Activated CD4-positive, alpha-beta T cell treated with anti-CD3 and anti-CD28 coated beads, Interleukin-2, amount 50 U/mL, for 24 hours (primary cell): Measurements from ENCODE around the gene METAP1D.
"Not testable (repeated sequence)": the region's sequence is repeated elsewhere in the genome, so short reads cannot be mapped to it uniquely, and the experiment has no call there.

Source experiments
- DNase-seq, 2 donors: peaks; one replicate each; pipeline ENCODE4 v3.0.0-alpha.2; 2020; ENCODE audit warnings: low read depth in 1 of 2, low spot score in 1 of 2

The METAP1D gene

GRCh38 chr2:172048508-172049503, 49.1 kb downstream of the METAP1D start:
- DNase-seq = no peak

GRCh38 chr2:172049567-172050120, 49.9 kb downstream of the METAP1D start:
- DNase-seq = no peak

GRCh38 chr2:172050479-172051125, 50.8 kb downstream of the METAP1D start:
- DNase-seq = no peak

- no peak for DNase-seq
Measured at GRCh38 chr2:172052000-172052983, 52.5 kb downstream of the METAP1D start.

- DNase-seq = no peak
Measured at GRCh38 chr2:172053486-172053885, 53.7 kb downstream of the METAP1D start.

GRCh38 chr2:172056293-172056692, 56.5 kb downstream of the METAP1D start:
- no peak for DNase-seq

GRCh38 chr2:172058660-172059059, 58.9 kb downstream of the METAP1D start:
- DNase-seq = no peak

GRCh38 chr2:172060118-172060517, 60.4 kb downstream of the METAP1D start:
- DNase-seq = not testable (repeated sequence)

GRCh38 chr2:172062402-172063004, 62.8 kb downstream of the METAP1D start:
- no peak for DNase-seq

GRCh38 chr2:172063446-172063845, 63.7 kb downstream of the METAP1D start:
- no peak for DNase-seq

- no peak for DNase-seq
Measured at GRCh38 chr2:172065111-172065510, 65.4 kb downstream of the METAP1D start.

GRCh38 chr2:172066394-172066886, 66.7 kb downstream of the METAP1D start:
- no peak for DNase-seq

GRCh38 chr2:172067905-172068304, 68.2 kb downstream of the METAP1D start:
- DNase-seq = not testable (repeated sequence)

- no peak for DNase-seq
Measured at GRCh38 chr2:172070936-172071335, 71.2 kb downstream of the METAP1D start.

- DNase-seq = no peak
Measured at GRCh38 chr2:172072303-172072702, 72.5 kb downstream of the METAP1D start.

GRCh38 chr2:172072706-172073105, 73.0 kb downstream of the METAP1D start:
- no peak for DNase-seq

GRCh38 chr2:172073518-172073917, 73.8 kb downstream of the METAP1D start:
- no peak for DNase-seq

- no peak for DNase-seq
Measured at GRCh38 chr2:172074254-172074653, 74.5 kb downstream of the METAP1D start.

- DNase-seq = no peak
Measured at GRCh38 chr2:172079416-172079815, 79.7 kb downstream of the METAP1D start.
